ENCODE data around the gene EMILIN2.
"Not testable (repeated sequence)": the region's sequence is repeated elsewhere in the genome, so short reads cannot be mapped to it uniquely, and the experiment has no call there.

EMILIN2 gene

GRCh38 chr18:2846636-2847316 is at the start of gene EMILIN2:
EMILIN2 (plus strand) TSS chr18:2847006; CDS start chr18:2847189, 183 bp downstream.
- intact Hi-C loops (cut with DNase I) = no loop called here
- DNase-seq = peak in 2 of 10 donors; percentile 72 to 86

GRCh38 chr18:2797951-2798350 is 48.9 kb upstream of the EMILIN2 start:
- intact Hi-C loops (cut with DNase I) = no loop called here
- DNase-seq = no peak

GRCh38 chr18:2799369-2799768 is 47.4 kb upstream of the EMILIN2 start:
- no peak for DNase-seq
- intact Hi-C loops (cut with DNase I) = no loop called here

GRCh38 chr18:2805970-2806943 is 40.5 kb upstream of the EMILIN2 start:
- intact Hi-C loops (cut with DNase I) = no loop called here

GRCh38 chr18:2808640-2809039 is 38.2 kb upstream of the EMILIN2 start:
- intact Hi-C loops (cut with DNase I); DNase-seq: not testable (repeated sequence)

More at GRCh38 chr18:2805970-2806943, 40.5 kb upstream of the EMILIN2 start:
- no peak for DNase-seq

GRCh38 chr18:2809666-2810183 is 37.1 kb upstream of the EMILIN2 start:
- DNase-seq; intact Hi-C loops (cut with DNase I): not testable (repeated sequence)

GRCh38 chr18:2811416-2811815 is 35.4 kb upstream of the EMILIN2 start:
- DNase-seq = no peak
- intact Hi-C loops (cut with DNase I) = no loop called here

- intact Hi-C loops (cut with DNase I) = no loop called here
- DNase-seq = no peak
Observed at GRCh38 chr18:2814928-2815327, 31.9 kb upstream of the EMILIN2 start.

GRCh38 chr18:2818281-2818680 is 28.5 kb upstream of the EMILIN2 start:
- DNase-seq = no peak
- intact Hi-C loops (cut with DNase I) = no loop called here

GRCh38 chr18:2821695-2822094 is 25.1 kb upstream of the EMILIN2 start:
- no peak for DNase-seq
- intact Hi-C loops (cut with DNase I) = no loop called here

- no peak for DNase-seq
- intact Hi-C loops (cut with DNase I) = no loop called here
Observed at GRCh38 chr18:2822213-2822921, 24.4 kb upstream of the EMILIN2 start.

GRCh38 chr18:2823202-2823601 is 23.6 kb upstream of the EMILIN2 start:
- intact Hi-C loops (cut with DNase I) = no loop called here
- no peak for DNase-seq

- intact Hi-C loops (cut with DNase I) = no loop called here
- DNase-seq = no peak
Observed at GRCh38 chr18:2823966-2824365, 22.8 kb upstream of the EMILIN2 start.

- no peak for DNase-seq
- intact Hi-C loops (cut with DNase I) = no loop called here
Observed at GRCh38 chr18:2824865-2825264, 21.9 kb upstream of the EMILIN2 start.

GRCh38 chr18:2825613-2826175 is 21.1 kb upstream of the EMILIN2 start:
- DNase-seq = no peak
- intact Hi-C loops (cut with DNase I) = no loop called here

GRCh38 chr18:2826581-2826980 is 20.2 kb upstream of the EMILIN2 start:
- DNase-seq = no peak
- intact Hi-C loops (cut with DNase I) = no loop called here

- intact Hi-C loops (cut with DNase I) = no loop called here
- DNase-seq = no peak
Observed at GRCh38 chr18:2827061-2827460, 19.7 kb upstream of the EMILIN2 start.

- intact Hi-C loops (cut with DNase I); DNase-seq: not testable (repeated sequence)
Observed at GRCh38 chr18:2836118-2836517, 10.7 kb upstream of the EMILIN2 start.

GRCh38 chr18:2837290-2837689 is 9.5 kb upstream of the EMILIN2 start:
- intact Hi-C loops (cut with DNase I); DNase-seq: not testable (repeated sequence)

- intact Hi-C loops (cut with DNase I) = no loop called here
- no peak for DNase-seq
Observed at GRCh38 chr18:2839202-2839601, 7.6 kb upstream of the EMILIN2 start.

Data from posterior cingulate gyrus (tissue), 11 donors.